SK-N-SH (cell line): ENCODE measurements around the gene AGBL4. TPM values are rescaled to one million over a fixed set of nuclear protein-coding genes. Genes with fewer than 3 reads are reported as not detected.
A peak's percentile ranks its signal among the peaks of the same experiment; 100 is the strongest.

Source experiments
- CTCF ChIA-PET: fragments of 300-600, 350-600 bp; formaldehyde crosslinking; extraction: SDS; loops from one replicate; lab custom pipeline; 2021; lab: Yijun Ruan, JAX
- POLR2A ChIA-PET: fragments of 350-600 bp; sonication (Branson Sonifier 250); formaldehyde crosslinking; extraction: SDS; loops from one replicate; lab custom pipeline; 2020; ENCODE audit warnings: antibody characterized with exemption, inconsistent platforms; lab: Yijun Ruan, JAX
- DNase-seq: peaks from one replicate; pipeline ENCODE4 v3.0.0; 2012
- H2AFZ ChIP-seq: fragments of 200-600 bp; sonication (generic); 2 replicates; pipeline ENCODE4 v1.8.1; 2016; ENCODE audit warnings: antibody characterized with exemption, mild to moderate bottlenecking, low read depth
- H3F3A ChIP-seq: fragments of 200-600 bp; sonication (generic); replicated peaks from 2 replicates; pipeline ENCODE3; 2016; ENCODE audit warnings: antibody characterized with exemption, mild to moderate bottlenecking; ENCODE audit not compliant: insufficient read depth
- H3K27ac ChIP-seq, 2 experiments: fragments of 200-500 bp in 1 of 2; fragments of 200-600 bp in 1 of 2; sonication (Bioruptor generic) in 1 of 2; sonication (generic), shearing (Covaris generic) in 1 of 2; 2 replicates each; pipeline versions ENCODE4 v1.5.1 to v1.6.1; 2014 to 2016; ENCODE audit warnings: low read depth in 2 of 2, inconsistent platforms in 1 of 2, low read length in 1 of 2, mild to moderate bottlenecking in 1 of 2, mixed read lengths in 1 of 2
- H3K27me3 ChIP-seq: fragments of 200-600 bp; sonication (generic), shearing (Covaris generic); 2 replicates; pipeline ENCODE4 v1.6.1; 2016; ENCODE audit warnings: mixed run types; ENCODE audit not compliant: insufficient read depth
- H3K36me3 ChIP-seq, 2 experiments: fragments of 200-500 bp in 1 of 2; fragments of 200-600 bp in 1 of 2; sonication (Bioruptor generic) in 1 of 2; sonication (generic) in 1 of 2; replicated peaks in 1 of 2; 2 replicates each; pipeline versions ENCODE3 to v1.5.1; 2014 to 2016; ENCODE audit warnings: low read length in 1 of 2, mild to moderate bottlenecking in 1 of 2; ENCODE audit not compliant: insufficient read depth in 2 of 2, control insufficient read depth in 1 of 2
- H3K4me1 ChIP-seq, 2 experiments: fragments of 200-500 bp in 1 of 2; fragments of 200-600 bp in 1 of 2; sonication (Bioruptor generic) in 1 of 2; sonication (generic), shearing (Covaris generic) in 1 of 2; 2 replicates each; pipeline versions ENCODE4 v1.5.1 to v1.6.1; 2014 to 2016; ENCODE audit warnings: low read depth in 1 of 2, low read length in 1 of 2, mixed run types in 1 of 2; ENCODE audit not compliant: insufficient read depth in 2 of 2, control insufficient read depth in 1 of 2
- H3K4me2 ChIP-seq: fragments of 200-600 bp; sonication (generic), shearing (Covaris generic); 2 replicates; pipeline ENCODE4 v1.6.1; 2017; ENCODE audit warnings: mixed run types
- H3K4me3 ChIP-seq, 2 experiments: fragments of 200-500 bp in 1 of 2; fragments of 200-600 bp in 1 of 2; sonication (Bioruptor generic) in 1 of 2; sonication (generic), shearing (Covaris generic) in 1 of 2; 2 replicates each; pipeline versions ENCODE4 v1.5.1 to v1.8.1; 2014 to 2016; ENCODE audit warnings: low read depth in 2 of 2, inconsistent platforms in 1 of 2, low read length in 1 of 2, mild to moderate bottlenecking in 1 of 2, mixed read lengths in 1 of 2, moderate library complexity in 1 of 2
- H3K79me2 ChIP-seq: fragments of 200-600 bp; sonication (generic); 2 replicates; pipeline ENCODE4 v1.8.1; 2017; ENCODE audit warnings: mild to moderate bottlenecking; ENCODE audit not compliant: insufficient read depth
- H3K9ac ChIP-seq: fragments of 200-600 bp; sonication (generic); 2 replicates; pipeline ENCODE4 v1.6.1; 2017; ENCODE audit warnings: mixed run types
- H3K9me2 ChIP-seq: fragments of 200-600 bp; sonication (generic); 2 replicates; pipeline ENCODE4 v1.6.1; 2017; ENCODE audit warnings: mixed run types
- H3K9me3 ChIP-seq: fragments of 200-600 bp; sonication (generic); 2 replicates; pipeline ENCODE4 v1.6.1; 2017; ENCODE audit warnings: mixed run types, mild to moderate bottlenecking, moderate library complexity
- H4K20me1 ChIP-seq: fragments of 200-600 bp; sonication (generic); 2 replicates; pipeline ENCODE4 v1.6.1; 2017; ENCODE audit warnings: mild to moderate bottlenecking, mixed run types; ENCODE audit not compliant: insufficient read depth
- EP300 ChIP-seq, 2 experiments: IDR thresholded peaks; 2 replicates each; pipeline versions ENCODE4 v1.4.0 to v1.6.1; 2012; ENCODE audit warnings: borderline replicate concordance in 1 of 2, low read depth in 1 of 2, low read length in 1 of 2
- FOXM1 ChIP-seq: IDR thresholded peaks from 2 replicates; pipeline ENCODE4 v1.4.0; 2012; ENCODE audit warnings: low read depth, mild to moderate bottlenecking
- IRF3 ChIP-seq: fragments of 150-350 bp; IDR thresholded peaks from 2 replicates; pipeline ENCODE4 v1.6.1; 2016; ENCODE audit warnings: mild to moderate bottlenecking, low read depth, low read length
- MAX ChIP-seq: IDR thresholded peaks from 2 replicates; pipeline ENCODE4 v1.4.0; 2012; ENCODE audit warnings: low read depth
- NFIC ChIP-seq: IDR thresholded peaks from 2 replicates; pipeline ENCODE4 v1.4.0; 2012; ENCODE audit warnings: borderline replicate concordance
- NRF1 ChIP-seq: IDR thresholded peaks from 2 replicates; pipeline ENCODE4 v1.6.1; 2012; ENCODE audit warnings: low read depth, mild to moderate bottlenecking, low read length
- PBX3 ChIP-seq: IDR thresholded peaks from 2 replicates; pipeline ENCODE4; 2012
- SMC3 ChIP-seq: IDR thresholded peaks from 2 replicates; pipeline ENCODE4 v1.6.1; 2012; ENCODE audit warnings: low read depth, low read length, improper control_type of control experiment
- TAF1 ChIP-seq: IDR thresholded peaks from 2 replicates; pipeline ENCODE4 v1.6.1; 2012; ENCODE audit warnings: low read depth, mild to moderate bottlenecking, low read length, moderate library complexity, borderline replicate concordance
- USF1 ChIP-seq: IDR thresholded peaks from 2 replicates; pipeline ENCODE4 v1.4.0; 2012; ENCODE audit warnings: low read depth, borderline replicate concordance
- ZBTB33 ChIP-seq: IDR thresholded peaks from 2 replicates; pipeline ENCODE4 v1.4.0; 2012; ENCODE audit warnings: low read depth, borderline replicate concordance
- WGBS: methylation state at CpG from one replicate; pipeline ENCODE4 v1.1.6; 2017; ENCODE audit warnings: low lambda C conversion rate; 5-methylcytosine and 5-hydroxymethylcytosine counted together
- polyA plus RNA-seq, 3 experiments: library from polyadenylated mRNA; depleted of rRNA; stranded (reverse); fragments of >200 nt; gene quantifications; 2 replicates each; pipeline ENCODE4 v1.2.3, GENCODE V29; 2012

The AGBL4 gene
- polyA plus RNA-seq, 1 of the 3 experiments (the other 2 are of a cell fraction), result 0.07 TPM

- TF ChIP-seq ZBTB33 (peak; percentile 69; the same call in 1 of the 2 replicates), TAF1 (peak; percentile 41; the same call in 1 of the 2 replicates), NRF1 (no peak), FOXM1 (peak; percentile 56; the same call in 1 of the 2 replicates), NFIC (peak; percentile 100), USF1 (no peak), SMC3 (no peak)
These were observed 963.0 kb downstream of the AGBL4 start (continued) for GRCh38 chr1:49060766-49061165.

GRCh38 chr1:49059087-49059486 is 964.7 kb downstream of the AGBL4 start:
- Histone ChIP-seq H3K36me3 (peaks cover 0 to 3% of the 10 kb centered on the region in 2 experiments), H3K9me2 (no peaks in the 10 kb centered on the region), H3K4me3 (no peak overlapping the region), H3K27me3 (no peaks in the 10 kb centered on the region), H3K9ac (no peak overlapping the region), H3F3A (peaks cover 18% of the 10 kb centered on the region), H4K20me1 (no peaks in the 10 kb centered on the region), H3K4me1 (peaks cover 0 to 20% of the 10 kb centered on the region in 2 experiments; a peak in 3 of 4 replicates), H2AFZ (no peak overlapping the region), H3K79me2 (no peaks in the 10 kb centered on the region), H3K27ac (no peak overlapping the region), H3K4me2 (no peak overlapping the region), H3K9me3 (no peaks in the 10 kb centered on the region)
- TF ChIP-seq IRF3 (no peak), USF1 (no peak), NRF1 (no peak)
- CTCF ChIA-PET, result no interaction called here
- POLR2A ChIA-PET, result no interaction called here
- DNase-seq, result no peak
- 94% methylated on average over 3 of the region's 3 CpGs for WGBS

GRCh38 chr1:49052102-49052501 is 971.7 kb downstream of the AGBL4 start:
- POLR2A ChIA-PET, result interaction anchor here (0.7 to 1.8 kb wide), 5 partner anchors 134 to 1291 kb away, joined by 3 to 7 read pairs (median 5); partner anchors contain the start of gene ELAVL4

More at GRCh38 chr1:49052102-49052501, 971.7 kb downstream of the AGBL4 start:
- peaks cover 19 to 51% of the 10 kb centered on the region in 2 experiments for H3K4me1 ChIP-seq
- no peaks in the 10 kb centered on the region for H3K27me3 ChIP-seq
- TF ChIP-seq PBX3 (peak; percentile 59), NFIC (peak; percentile 54), MAX (no peak), EP300 (IDR thresholded peaks at IDR 0.05; ENCODE audit: borderline replicate concordance in 1 of 2, low read depth in 1 of 2, low read length in 1 of 2) (peak in 1 of 2 experiments; percentile 53; a peak in 2 of 4 replicates)
- CTCF ChIA-PET, result interaction anchor here (0.9 to 2.7 kb wide), 9 partner anchors 14 to 1294 kb away, joined by 3 to 11 read pairs (median 4); no protein-coding TSS in a partner anchor
- no peaks in the 10 kb centered on the region for H3K9me3 ChIP-seq
- H3K4me2 ChIP-seq, result no peak overlapping the region
- no peaks in the 10 kb centered on the region for H3K79me2 ChIP-seq
- peak; percentile 45 for DNase-seq
- no peak overlapping the region for H3K4me3 ChIP-seq
- no peak overlapping the region; the same call in 1 of the 2 replicates for H2AFZ ChIP-seq
- H3K36me3 ChIP-seq, result peaks cover 0 to 3% of the 10 kb centered on the region in 2 experiments
- WGBS, result 27% methylated on average over 1 of the region's 1 CpG
- H3K27ac ChIP-seq, result peak overlapping the region; percentile 19 to 100; a peak in 3 of 4 replicates
- H3F3A ChIP-seq, result peaks cover 6% of the 10 kb centered on the region
- H4K20me1 ChIP-seq, result no peaks in the 10 kb centered on the region
- no peak overlapping the region for H3K9ac ChIP-seq
- H3K9me2 ChIP-seq, result no peaks in the 10 kb centered on the region
